HG02610 (cell line): ENCODE results near the gene PTPRN2.

Experiments used
- ATAC-seq: cut with Tn5 transposase; IDR thresholded peaks from one replicate; pipeline ENCODE4 v1.9.1; 2021; ENCODE audit warnings: mild to moderate bottlenecking, moderate library complexity; ENCODE audit not compliant: unreplicated experiment

The PTPRN2 gene

GRCh38 chr7:158029509-158029908, 558.1 kb downstream of the PTPRN2 start:
- ATAC-seq: no peak

GRCh38 chr7:158028971-158029370, 558.7 kb downstream of the PTPRN2 start:
- ATAC-seq: no peak

- no peak for ATAC-seq
These were observed 559.2 kb downstream of the PTPRN2 start for GRCh38 chr7:158028290-158028941.

- no peak for ATAC-seq
These were observed 560.0 kb downstream of the PTPRN2 start for GRCh38 chr7:158027646-158028045.

GRCh38 chr7:158026636-158027265, 560.9 kb downstream of the PTPRN2 start:
- no peak for ATAC-seq

- ATAC-seq: no peak
These were observed 561.7 kb downstream of the PTPRN2 start for GRCh38 chr7:158025686-158026600.

GRCh38 chr7:158024881-158025280, 562.7 kb downstream of the PTPRN2 start:
- no peak for ATAC-seq

- no peak for ATAC-seq
These were observed 563.3 kb downstream of the PTPRN2 start for GRCh38 chr7:158024351-158024715.

GRCh38 chr7:158023681-158024350, 563.8 kb downstream of the PTPRN2 start:
- ATAC-seq: no peak

- ATAC-seq: no peak
These were observed 564.5 kb downstream of the PTPRN2 start for GRCh38 chr7:158023157-158023556.

GRCh38 chr7:158022601-158023000, 565.0 kb downstream of the PTPRN2 start:
- no peak for ATAC-seq

- no peak for ATAC-seq
These were observed 565.8 kb downstream of the PTPRN2 start for GRCh38 chr7:158021836-158022235.

- no peak for ATAC-seq
These were observed 566.9 kb downstream of the PTPRN2 start for GRCh38 chr7:158020706-158021095.

- no peak for ATAC-seq
These were observed 567.6 kb downstream of the PTPRN2 start for GRCh38 chr7:158019726-158020705.

- ATAC-seq: no peak
These were observed 568.5 kb downstream of the PTPRN2 start for GRCh38 chr7:158018971-158019645.

GRCh38 chr7:158018098-158018762, 569.4 kb downstream of the PTPRN2 start:
- no peak for ATAC-seq

GRCh38 chr7:158017111-158018097, 570.2 kb downstream of the PTPRN2 start:
- no peak for ATAC-seq
